GM19372 (cell line): ENCODE data around the gene PTRH2.
A peak's percentile ranks its signal among the peaks of the same experiment; 100 is the strongest.
"Not testable (repeated sequence)": the region's sequence is repeated elsewhere in the genome, so short reads cannot be mapped to it uniquely, and the experiment has no call there.

ENCODE experiments used
- ATAC-seq: cut with Tn5 transposase; IDR thresholded peaks from one replicate; pipeline ENCODE4 v1.9.1; 2021; ENCODE audit warnings: mild to moderate bottlenecking, low read depth, moderate library complexity; ENCODE audit not compliant: unreplicated experiment

The PTRH2 gene

DNA sequence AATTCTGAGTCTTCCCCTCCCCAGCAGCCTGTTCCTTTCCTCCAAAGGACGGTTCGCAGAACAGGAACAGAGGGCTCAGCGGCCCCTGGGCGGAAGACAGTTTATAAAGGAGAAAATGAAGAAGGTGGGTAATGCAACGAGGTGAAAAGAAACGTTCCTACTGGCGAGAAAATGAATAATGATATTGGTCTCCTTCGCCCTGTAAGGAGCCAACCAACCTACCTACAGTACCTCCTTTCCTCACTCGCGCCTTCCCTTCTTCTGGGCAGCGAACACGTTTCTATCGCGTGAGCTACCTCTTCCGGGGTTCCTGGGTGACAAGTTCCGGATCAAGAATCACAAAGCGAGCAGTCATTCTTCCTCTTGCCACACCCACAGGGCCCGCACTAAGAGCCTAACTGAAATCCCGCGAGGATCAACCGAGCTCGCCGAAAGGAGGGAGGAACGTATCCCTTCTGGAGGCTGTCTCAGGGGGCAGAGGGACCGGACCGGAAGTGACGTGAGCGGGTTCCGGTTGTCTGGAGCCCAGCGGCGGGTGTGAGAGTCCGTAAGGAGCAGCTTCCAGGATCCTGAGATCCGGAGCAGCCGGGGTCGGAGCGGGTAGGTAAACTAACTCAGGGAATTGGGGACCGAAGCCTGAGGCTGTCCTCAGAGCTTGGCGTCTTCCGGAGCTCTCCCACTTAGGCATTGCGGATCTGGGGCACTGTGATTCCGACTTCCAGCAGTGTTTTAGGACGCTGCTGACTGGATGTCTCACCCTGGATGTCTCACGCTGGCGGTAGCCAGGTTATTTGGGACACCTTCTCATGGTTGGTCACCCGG, at the start of gene PTRH2, which contains the start of gene VMP1:
PTRH2 (minus strand) TSS at position 282 of the 822 bp plus-strand sequence. CDS start 9,452 bp downstream, outside the sequence.
VMP1 (plus strand) TSS at position 506 of the 822 bp plus-strand sequence. CDS start 23,793 bp downstream, outside the sequence.
- peak; percentile 94 for ATAC-seq

DNA sequence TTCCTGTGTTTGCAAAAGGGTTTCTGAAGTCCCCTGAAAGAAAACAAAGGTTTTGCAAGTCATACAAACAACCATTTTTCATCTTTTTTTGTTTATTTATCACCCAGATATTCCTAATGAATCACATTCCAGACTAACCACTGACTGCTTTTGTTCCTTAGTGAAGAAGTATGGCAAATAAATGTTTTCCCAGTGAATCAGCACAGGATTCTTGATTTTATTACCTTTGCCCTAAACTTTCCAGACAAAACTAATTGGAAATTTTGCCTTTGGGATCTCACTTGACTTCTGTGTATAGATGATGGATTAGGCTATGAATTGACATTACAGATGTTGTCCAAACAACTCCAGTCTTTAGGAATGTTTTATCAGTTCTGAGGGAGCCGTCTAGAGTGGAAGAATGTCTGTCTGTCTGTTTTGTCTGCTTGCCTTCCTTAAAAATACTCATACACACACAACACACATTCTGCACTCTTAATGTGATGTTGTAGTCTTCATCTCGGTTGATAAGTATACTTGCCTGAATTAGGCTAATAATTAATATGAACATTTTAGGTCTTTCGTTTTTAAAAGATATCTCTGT, 49.1 kb upstream of the PTRH2 start:
- no peak for ATAC-seq

DNA sequence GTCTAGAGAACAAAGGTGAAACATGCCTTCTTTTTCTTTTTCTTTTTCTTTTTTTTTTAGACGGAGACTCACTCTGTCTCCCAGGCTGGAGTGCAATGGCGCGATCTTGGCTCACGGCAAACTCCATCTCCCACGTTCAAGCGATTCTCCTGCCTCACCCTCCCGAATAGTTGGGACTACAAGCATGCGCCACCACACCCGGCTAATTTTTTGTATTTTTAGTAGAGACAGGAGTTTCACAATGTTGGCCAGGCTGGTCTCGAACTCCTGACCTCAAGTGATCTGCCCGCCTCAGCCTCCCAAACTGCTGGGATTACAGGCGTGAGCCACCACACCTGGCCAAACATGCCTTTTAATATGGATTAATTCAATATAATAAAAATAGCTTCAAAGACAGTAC, 47.8 kb upstream of the PTRH2 start:
- not testable (repeated sequence) for ATAC-seq

DNA sequence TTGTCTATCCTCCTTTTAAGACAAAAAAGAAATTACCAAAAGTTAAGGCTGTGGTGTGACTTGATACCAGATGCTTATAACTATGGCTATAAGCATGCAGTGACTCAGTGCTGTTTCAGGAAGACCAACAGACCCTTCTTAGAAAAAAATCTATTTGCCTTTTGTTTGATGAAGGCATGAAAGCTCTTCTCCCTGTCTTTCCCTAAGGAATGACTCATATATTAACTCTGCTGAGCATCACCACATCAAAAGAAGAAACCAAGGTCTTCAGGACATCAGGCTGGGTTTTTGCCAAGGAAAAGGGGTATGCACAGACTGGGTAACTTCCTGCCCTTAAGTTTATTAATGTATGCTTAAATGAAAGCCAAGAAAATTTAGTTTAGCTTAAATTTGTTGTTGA, 47.3 kb upstream of the PTRH2 start:
- no peak for ATAC-seq

DNA sequence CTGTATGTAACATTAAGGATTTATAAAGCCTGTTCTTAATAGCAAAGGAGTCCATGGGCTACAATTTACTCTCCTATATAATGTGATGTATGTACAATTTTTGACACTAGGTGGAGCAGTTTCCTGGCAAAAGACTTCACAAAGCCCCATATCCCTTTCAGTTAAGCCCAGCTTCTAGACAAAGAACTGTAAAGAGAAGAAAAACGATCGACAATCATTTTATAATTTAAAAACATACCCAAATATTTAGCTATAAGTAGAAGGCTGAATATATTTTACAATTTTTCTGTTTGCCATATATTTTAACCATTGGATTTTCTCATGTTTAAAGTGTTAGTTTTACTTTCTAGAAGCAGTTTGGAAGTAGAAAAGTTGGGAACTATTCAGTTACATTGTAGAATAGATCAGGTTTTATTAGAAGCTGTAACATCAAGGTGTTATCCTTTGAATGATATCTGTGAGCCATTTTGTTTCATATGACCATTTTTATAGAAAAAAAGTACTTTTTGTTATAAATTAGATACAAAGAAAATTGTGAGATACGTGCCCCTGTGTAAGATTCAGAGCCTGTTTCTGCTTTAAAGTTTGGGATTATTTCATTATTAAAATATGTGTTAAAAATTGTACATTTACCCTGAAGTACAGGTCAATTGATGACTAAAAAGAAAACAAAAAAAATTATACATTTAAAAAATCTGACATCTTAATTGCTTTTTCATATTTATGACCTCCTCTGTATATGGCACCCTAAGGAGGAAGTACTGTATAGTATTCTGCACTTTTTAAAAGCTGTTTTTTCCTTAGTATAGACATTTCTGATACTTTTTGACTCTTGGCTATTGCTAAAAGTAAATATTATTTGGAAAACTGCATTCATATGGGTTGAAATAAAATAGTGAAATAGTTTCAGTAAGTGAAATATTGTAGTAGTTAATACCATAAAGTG, 46.6 kb upstream of the PTRH2 start:
- ATAC-seq: no peak

DNA sequence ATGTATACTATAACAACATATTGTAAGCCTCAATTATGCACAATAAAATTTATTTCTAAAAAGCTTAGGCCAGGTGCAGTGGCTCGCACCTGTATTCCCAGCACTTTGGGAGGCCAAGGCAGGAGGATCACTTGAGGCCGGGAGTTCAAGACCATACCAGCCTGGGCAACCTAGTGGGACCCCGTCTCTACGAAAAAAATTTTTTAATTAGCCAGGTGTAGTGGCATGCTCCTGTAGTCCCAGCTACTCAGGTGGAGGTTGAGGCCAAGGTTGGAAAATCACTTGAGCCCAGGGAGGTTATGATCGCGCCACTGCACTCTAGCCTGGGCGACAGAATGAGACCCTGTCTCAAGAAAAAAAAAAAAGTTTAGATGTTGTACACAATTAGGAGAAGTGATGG, 45.7 kb upstream of the PTRH2 start:
- no peak for ATAC-seq

DNA sequence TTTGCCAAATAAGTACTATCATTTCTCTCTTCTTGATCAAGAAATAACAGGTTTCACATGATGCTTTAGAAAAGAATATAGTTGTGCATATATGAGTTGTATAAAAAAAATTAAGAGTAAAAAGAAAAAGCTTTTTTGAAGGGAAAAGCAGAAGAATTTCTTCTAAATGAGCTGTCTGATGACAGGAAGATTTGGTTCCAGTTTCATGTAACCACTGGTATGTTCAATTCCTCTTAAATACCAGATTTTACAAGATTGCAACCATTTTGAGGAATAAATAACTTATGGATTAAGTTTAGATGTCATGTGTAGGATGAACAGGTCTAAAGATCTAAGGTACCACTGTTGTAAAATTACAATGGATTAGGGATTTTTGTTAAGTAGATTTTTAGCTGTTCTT, 45.2 kb upstream of the PTRH2 start:
- no peak for ATAC-seq

DNA sequence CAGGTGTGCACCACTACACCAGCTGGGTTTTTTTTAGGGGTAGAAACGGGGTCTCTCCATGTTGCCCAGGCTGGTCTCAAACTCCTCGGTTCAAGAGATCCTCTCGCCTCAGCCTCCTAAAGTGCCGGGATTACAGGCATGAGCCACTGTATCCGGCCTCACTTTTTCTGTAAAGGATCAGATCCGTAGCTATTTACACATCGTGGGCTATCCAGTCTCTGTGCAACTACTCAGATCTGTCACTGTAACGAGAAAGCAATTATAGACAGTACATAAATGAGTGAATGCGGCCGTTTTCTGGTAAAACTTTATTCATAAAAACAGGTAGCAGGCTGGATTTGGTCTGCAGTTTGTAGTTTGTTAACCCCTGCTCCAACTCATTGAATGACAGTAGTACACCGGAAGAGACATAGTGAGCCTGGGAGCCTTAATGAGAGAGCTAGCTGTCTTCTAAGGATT, 44.8 kb upstream of the PTRH2 start:
- ATAC-seq: no peak

DNA sequence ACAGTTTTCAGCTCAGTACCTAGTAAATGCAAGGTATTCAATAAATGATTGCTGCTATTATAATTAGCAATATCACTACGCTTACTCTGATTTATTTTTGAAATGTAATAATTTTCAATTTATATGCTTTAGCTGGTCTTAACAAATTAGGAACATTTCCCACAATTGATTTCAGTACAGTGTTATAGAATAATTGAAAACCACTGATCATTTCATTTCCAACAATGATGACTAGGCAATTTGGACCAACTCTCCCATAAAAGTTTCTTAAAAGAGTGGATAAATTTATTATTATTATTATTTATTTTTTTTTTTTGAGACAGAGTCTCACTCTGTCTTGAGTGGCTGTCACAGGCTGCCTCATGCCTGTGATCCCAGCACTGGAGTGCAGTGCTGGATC, 41.4 kb upstream of the PTRH2 start:
- ATAC-seq: no peak

DNA sequence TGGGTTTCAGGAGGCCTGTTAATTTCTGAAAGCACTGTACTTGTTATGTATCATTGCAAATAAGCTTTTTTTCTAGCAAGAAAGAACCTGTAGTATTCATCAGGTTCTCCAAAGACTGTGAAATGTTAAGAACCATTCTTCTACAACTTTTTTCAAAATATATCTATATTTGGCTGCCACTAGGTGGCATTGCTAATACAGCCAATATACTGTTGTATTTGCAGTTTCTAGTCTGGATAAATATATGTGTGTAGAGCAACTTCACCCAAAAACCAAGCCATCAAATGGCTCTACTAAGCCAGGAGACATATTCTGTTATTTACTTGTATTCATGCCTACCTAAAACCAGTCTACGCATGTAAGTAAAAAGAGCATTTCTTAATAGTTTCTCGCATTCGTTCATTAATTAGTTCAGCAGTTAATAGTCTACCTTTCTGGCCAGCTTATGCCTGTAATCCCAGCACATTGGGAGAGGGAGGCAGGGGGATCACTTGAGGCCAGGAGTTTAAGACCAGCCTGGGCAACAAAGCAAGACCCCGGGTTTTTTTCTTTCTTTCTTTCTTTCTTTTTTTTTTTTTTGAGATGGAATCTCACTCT, 39.7 kb upstream of the PTRH2 start:
- ATAC-seq: no peak

DNA sequence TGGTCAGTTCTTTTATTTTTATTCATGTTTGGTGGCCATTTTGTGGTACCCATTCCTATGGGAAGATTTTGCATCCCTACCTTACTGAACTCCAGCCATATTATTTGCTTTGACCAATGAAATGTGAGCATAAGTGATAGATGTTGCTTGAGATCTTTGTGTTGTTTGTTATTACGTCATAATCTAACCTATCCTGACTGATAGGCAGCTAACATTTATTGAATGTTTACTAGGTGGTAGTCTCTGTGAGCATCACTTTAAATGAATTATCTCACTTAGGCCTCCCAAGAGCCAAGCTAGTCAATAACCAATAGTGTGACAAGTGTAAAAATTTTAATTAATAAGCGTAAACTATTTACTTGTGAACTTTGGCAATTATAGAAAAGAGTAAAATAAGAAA, 37.8 kb upstream of the PTRH2 start:
- no peak for ATAC-seq

DNA sequence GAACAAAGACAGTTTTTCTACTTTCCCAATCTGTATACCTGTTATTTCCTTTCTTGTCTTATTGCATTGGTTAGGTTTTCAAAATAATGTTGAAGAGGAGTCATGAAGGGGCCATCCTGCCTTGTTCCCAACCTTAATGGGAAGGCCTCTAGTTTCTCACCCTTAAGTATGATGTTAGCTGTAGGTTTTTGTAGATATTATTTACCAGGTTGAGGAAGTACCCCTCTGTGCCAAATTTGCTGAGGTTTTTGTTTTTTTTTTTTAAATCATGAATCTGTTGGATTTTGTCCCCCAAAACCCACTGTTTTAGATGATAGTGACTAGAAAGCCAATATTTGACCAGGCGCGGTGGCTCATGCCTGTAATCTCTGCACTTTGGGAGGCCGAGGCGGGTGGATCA, 36.6 kb upstream of the PTRH2 start:
- no peak for ATAC-seq

DNA sequence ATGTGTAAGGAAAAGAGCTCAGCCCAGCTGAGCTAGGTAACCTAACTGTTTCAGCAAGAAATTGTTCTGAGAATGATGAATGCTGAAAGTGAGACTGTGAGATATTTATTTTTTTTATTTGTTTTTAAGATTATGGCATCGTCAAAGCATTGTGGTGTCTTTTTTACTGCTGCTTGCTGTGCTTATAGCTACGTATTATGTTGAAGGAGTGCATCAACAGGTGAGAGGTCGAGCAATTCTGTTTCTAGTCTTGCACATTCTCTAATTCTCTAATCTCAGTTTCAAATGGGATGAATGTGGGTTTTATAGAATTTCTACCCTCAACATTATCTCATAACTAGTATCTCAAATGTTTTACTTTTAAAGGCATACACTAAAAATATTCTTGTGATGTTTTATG, 30.1 kb upstream of the PTRH2 start:
- no peak for ATAC-seq

DNA sequence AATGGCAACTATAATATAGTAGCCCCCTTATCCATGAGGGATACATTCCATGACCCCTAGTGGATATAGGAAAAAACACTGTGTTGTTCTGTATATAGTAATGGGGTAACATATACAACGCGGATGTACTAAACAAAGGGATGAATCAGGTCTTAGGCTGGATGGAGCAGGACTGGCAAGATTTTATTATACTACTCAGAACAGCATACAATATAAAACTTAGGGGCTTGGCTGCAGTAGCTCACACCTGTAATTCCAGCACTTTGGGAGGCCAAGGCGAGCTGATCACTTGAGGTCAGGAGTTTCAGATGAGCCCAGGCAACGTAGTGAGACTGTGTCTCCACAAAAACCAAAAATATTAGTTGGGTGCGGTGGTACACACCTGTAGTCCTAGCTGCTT, 27.0 kb upstream of the PTRH2 start:
- no peak for ATAC-seq

DNA sequence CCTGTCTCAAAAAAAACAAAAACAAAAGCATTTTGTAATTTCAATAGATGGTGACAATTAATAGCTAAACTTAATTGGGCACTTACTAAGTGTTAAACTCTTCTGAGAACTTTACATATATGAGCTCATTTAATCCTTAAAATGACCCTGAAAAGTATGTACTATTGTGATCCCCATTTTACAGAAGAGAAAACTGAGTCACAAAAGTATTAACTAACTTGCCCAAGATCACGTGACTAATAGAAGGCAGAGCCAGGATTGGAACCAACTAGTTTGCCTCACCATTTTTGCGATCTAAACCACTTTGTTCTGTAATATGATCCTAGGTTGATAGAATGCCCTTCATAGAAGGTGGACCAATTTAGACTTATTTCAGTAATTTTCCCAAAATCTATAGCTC, 26.5 kb upstream of the PTRH2 start:
- ATAC-seq: no peak

DNA sequence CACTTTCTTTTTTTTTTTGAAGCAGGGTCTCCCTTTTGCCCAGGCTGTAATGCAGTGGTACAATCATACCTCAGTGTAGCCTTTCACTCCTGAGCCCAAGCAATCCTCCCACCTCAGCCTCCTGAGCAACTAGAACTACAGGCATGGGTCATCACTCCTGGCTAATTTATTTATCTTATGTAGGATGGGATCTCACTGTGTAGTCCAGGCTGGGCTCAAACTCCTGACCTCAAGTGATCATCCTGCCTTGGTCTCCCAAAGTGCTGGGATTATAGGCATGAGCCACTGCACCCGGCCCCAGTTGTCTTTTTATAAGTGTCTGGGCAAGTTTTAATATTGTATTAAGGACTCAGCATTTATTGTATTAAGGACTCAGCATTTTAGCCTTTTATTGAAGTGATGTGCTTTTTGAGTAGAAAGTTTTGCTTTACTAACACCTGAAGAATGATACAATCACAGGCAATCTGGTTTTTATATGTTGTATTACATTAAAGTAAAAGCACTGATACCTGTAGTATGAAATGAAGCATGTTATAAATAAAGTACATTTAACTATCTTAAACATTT, 23.1 kb upstream of the PTRH2 start:
- no peak for ATAC-seq

DNA sequence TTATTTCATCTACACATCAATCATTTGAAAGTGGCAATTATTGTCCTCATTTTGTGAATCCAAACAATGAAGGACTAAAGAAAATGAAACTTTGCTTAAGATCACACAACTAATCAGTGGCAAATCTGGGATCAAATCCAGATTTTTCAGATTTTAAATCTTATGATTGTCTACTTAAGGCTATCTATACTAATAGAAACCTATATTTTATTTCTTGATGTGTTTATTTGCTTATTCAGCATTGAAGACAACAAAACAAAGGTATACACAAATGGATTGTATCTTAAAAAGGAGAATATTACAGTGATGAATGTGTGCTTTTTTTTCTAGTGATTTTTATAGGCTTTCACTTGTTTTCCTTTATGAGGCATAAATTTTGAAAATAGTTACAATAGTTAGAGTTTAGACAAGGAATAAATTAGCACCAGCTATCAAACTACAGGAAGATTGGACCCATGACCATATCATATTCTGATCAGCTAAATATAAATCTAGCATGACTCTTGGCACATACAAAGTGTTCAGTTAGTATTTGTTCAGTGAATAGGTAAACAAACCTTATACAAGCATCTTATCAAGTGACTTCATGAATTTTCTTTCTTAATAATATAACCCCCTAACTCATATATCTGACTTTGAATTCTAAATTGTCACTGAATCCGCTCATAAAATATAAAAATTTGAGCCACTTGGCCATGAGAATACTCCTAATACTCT, 20.7 kb upstream of the PTRH2 start:
- ATAC-seq: no peak

DNA sequence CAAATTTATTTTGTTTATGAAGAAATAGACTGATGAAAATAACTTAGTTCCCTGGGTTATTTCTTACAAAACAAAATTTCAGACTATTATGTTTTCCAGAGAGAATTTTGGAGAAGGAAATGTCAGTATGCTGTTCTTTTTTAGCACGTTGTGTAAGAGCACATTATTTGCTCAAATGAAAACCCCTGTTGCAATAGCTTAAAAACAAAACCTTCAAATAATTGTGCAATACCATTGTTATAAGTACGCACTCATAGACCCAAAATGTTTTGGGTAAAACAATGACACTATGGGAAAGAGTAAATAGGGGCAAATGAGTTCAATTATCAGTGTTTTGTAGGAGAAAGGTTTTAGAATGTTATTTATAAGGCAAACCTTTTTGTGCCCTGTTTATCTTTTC, 18.5 kb upstream of the PTRH2 start:
- no peak for ATAC-seq

DNA sequence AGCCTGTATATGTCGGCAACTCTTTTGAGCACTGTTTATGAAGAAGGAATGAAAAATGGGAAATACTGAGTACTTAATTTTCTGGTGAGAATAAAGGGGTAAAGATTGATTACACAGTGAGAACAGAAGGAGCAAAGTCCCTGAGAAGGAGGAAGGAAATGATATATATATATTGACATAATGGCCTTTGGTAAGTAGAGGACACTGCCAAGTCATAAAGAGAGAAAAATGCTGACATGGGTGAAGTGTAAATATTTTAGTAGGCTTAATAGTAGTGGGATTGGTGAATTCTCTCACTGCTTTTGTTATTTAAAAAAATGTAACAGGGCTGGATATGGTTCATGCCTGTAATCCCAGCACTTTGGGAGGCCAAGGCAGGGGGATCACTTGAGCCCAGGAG, 16.4 kb upstream of the PTRH2 start:
- no peak for ATAC-seq

DNA sequence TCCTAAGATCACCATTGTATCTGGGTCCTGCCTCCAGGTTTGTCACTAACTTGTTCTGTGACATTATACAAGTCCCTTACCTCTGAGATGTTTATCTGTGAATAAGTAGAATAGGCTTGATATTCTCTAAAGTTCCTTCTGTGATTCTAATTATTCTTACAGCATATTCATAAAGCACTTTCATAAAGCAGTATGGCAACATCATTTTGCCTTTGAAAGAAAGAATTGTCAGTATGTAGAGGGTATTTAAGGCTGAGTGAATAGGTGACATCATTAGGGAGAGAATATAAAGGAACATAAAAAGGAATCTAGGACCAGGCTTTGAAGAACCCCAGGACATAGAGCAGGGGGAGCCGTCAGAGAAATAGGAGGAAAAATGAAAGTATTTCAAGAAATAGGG, 15.8 kb upstream of the PTRH2 start:
- no peak for ATAC-seq
